D341Med (cell line): ENCODE results near the gene MAMDC2.

Source experiments
- DNase-seq: peaks from one replicate; pipeline ENCODE4 v3.0.0; 2012; ENCODE audit warnings: low spot score

MAMDC2 gene

DNA sequence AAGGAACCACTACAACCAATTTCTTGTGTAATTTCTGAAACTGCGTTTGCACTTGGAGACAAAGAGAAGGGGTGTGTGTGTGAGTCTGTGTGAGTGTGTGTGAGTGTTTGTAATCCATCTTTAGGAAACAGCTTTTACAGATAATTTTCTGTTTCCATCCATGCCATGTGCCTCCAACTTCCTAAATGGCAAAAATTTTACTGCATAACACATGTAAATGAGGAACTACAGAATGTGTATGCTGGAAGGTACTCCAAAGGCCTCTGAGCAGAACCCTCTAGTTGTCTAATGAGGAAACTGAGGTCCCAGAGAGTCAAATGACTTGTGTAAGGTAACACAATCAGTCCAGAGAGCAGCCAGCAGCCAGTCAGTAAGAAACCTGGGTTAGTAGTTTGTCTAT, 20.8 kb downstream of the MAMDC2 start:
- no peak for DNase-seq

DNA sequence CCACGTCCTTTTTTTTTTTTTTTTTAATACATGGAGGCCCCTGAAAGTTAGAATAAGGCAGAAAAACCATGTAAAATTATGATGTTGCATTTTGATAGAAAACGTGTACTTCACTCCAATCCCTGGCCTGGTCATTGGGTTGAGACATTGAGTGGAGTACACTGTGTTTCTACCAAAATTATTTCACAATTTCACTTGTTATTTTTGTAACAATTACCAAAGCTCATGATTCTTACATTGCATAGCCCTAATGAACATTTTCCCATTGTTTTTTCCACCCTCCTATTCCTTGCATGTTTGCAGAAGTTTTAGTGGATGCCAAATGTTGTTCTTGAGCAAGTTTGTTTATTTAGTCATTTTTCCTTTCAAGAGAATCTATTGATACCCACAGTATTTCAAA, 21.9 kb downstream of the MAMDC2 start:
- no peak for DNase-seq

DNA sequence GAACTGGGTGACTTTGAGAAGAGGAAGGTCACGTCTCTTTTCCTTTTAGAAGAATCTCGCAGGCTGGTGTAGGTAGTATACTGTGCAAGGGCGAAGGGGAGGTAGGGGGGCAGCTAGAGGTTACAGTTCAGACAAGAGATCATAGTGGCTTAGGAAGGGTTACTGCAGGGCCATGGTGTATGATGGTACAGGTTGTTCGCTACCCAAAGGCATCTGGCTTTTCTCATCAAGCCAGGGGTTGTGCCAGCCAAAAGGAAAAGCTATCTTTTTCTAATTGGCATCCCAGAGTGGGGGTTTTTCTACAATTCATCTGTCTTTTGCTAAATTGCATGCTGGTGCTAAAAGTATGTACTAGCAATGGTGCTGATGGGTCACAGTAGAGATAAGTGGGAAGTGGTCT, 22.8 kb downstream of the MAMDC2 start:
- DNase-seq: no peak

DNA sequence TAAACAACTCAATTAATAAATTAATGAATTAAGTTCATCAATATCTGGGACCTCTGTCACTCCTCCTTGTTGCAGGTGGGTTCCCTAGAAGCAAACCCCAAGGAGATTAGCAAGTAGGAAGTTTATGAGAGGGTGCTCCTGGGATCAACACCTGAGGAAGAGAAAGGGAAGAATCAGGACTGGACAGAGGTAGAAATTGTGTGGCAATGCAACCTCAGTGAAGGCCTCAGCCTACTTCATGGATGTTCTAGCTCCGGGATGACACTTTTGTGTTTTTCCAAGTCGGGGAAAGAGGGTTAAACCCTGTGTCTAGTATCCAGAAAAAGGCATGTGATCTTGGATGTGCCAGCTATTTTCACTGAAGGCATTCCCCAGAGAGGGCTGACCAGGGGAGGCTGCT, 23.2 kb downstream of the MAMDC2 start:
- DNase-seq: no peak

DNA sequence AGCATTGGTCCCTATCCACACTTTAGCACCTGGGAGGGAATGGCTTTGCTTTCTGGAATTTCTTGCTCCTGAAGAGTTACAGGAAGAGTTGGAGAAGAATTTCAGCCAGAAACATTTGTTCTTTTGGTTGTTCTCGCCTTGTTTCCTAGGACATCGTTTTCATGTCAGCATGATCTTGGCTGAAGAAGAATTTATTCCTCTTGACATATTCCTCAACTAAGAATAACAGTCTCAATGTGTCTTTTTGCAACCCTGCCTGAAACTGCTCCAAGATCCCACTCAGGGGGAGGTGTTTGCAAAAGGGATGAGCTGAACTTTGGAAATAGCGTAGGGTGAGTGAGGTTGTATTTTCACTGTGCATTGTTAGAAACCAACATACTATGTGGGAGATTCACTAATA, 26.1 kb downstream of the MAMDC2 start:
- no peak for DNase-seq

DNA sequence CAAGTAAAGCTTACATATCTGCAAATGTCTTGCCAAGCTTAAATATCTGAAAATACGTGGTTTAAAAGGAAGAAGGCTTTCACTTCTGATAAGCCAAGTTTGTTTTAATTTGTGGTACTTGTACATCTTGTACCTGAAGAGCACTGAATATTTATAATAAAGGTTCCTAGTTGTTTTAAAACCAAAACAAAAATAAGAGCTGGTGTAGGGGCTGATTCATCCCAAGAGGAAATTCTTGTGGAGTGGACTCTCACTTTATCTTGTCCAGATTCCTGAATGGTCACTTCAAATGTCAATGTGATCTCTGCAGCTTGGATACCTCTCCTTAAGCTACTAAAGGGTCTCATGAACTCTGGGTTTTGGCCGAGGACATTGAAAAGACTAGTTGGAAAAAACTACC, 29.5 kb downstream of the MAMDC2 start:
- DNase-seq: no peak

DNA sequence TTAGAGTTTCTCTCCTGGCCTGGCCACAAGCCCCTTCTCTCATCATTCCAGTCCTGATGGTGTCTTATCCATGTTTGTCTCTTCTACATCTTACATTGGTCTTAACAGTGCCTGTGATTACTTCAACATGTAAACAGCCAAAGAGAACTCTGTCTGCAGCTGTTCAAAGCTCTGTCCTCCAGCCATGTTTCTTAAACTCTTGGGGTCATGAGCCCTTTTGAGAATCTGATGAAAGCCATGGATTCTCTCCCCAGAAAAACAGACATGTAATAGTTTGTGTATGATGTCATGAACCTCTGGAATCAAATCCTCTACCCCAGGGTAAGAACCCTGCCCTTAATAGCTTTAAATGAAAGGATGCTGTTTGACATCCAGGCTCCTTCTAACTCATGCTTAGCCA, 30.1 kb downstream of the MAMDC2 start:
- no peak for DNase-seq

DNA sequence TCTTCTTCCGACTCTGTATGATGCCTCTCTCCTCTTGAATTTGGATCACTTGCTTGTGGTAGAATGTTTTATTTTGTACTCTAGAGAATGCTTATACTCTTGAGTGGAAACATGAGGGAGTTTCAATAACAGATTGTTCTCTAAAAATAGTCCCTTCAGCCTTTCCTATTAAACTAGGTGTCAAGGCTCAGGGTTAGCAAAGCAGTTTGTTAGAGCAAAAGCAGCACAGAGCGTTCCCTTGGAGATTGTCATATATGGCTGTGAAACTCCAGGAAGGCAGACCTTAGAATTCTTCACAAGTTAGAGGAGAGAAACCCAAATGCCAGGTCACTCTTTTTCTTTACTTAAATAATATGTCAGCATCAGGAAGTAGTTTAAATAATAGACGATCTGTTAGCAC, 33.0 kb downstream of the MAMDC2 start:
- DNase-seq: no peak

DNA sequence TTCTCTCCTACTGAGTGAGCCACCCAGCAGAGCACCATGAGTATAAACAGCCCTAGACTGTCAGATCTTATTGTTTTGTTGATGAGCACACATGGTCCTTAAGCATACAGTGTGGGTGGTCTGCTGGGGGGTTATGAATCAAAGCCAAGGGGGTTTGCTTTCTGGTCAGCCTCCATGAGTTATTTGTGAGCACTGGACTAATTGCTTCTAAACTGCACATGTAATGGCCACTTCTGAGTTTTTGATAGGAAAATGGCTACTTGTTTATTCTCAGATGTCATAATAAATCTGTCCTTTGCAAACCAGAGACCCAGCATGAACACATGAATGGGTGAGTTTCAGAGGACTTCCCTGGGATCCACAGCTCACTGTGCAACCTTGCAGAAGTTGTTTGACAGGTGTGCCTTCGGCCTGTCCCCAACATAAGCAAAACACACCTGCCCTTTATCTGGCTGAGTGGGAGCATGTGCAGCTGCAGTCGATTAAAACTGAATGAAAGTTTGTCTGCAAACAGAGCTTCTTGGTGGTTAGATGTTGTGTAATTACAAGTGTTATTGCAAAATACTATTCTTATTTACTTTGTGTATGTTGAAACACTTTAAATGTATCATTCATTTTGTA, 35.9 kb downstream of the MAMDC2 start:
- no peak for DNase-seq

DNA sequence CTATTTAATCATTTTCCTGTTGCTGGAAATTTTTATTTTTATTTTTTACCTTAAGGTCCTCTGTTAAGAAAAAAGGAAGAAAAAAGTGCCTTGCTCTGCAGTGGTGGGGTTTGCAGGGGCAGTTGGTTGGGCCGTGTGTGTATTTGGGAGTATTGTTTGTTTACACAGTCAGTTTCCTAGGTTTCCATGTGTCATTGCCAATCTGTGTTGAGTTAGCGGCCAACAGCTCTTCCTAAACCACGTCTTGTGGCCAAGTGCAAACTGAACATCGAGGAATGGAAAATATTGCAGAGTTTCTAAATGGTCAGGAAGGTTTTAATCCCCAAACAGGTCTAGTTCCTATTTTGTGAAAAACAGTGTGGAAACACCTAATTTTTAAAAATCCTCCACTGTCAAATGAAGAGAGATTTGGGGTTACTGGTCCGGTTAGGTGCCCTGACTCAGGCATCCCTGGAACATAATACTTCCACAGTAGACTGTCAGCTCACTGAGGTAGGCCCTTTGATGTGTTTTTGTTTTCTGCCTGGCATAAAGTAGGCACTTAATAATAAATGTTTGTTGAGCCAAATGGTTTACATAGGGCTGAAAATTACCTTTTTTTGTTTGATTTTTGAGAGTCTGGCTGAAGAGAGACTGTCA, 37.0 kb downstream of the MAMDC2 start:
- DNase-seq: no peak

DNA sequence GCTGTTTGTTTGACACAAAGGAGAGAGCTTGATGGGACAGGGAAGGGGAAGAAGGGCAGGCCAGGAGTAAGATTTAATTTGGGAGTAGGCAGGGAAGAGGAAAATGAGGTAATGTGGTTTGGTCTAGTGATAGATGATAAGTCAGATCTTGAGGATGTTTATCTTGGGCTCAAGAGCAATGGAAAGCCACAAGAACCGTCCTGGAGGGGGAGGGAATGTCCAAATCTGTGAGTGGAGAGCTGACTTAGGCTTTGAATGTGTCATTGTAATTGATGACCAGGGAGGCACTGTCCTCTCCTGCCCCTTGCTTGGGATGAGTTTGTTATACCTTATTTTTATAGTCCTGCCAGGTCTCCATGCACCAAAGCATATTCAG, 37.5 kb downstream of the MAMDC2 start:
- DNase-seq: no peak

DNA sequence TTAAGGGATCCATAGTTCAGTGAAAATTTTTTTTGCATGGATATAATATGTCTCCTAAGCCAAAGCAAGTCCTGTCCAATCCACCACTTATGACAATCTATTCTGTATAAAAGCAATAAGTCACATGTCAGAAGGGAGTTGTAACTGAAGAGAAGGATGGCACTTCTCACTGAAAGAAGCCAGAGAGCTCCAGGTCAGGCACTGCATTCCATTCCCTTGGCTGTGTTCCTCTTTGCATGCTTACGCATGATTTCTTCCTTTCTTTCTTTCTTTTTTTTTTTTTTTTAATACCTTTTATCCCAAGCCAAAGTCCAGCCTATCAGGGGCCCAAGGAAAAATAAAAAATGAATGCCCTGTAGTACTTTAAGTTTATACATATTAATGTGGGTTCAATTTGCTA, 39.8 kb downstream of the MAMDC2 start:
- no peak for DNase-seq

DNA sequence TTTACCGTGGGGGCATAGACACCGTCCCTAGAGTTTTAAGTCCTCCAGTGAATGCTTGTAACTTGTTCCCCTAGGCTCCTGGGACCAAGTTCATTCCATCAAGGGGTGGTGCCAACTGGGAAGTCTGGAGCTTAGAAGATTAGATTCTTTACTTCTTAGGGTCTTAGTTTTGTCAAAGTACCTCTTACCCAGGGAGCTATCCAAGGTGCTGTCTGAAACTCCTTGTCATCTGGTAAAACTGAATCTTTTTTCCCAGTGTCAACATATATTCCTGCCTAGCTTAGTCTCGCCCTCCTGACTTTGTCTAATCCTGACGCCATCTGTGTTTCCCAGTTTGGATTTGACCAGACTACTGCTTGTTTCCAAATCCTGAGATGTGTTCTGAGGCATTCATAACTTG, 41.6 kb downstream of the MAMDC2 start:
- DNase-seq: peak; percentile 70

DNA sequence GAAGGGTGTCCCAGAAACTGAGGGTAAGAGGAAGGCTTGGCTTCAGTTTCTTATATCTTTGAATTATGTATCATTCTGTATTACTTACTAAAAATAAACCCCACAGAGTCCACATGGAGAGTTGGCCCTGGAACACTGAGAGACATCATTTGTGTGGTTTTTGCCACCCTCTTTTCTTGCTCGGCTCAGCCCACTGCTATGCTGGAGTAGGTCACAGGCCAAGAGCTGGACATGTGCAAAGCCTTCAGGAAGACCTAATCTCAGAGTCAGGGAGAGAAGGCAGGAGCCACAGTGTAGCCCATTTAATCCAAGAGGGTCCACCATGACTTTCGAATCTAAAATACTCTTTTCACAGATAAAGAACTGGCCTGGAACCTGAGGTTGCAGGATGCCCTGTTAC, 47.5 kb downstream of the MAMDC2 start:
- DNase-seq: no peak

DNA sequence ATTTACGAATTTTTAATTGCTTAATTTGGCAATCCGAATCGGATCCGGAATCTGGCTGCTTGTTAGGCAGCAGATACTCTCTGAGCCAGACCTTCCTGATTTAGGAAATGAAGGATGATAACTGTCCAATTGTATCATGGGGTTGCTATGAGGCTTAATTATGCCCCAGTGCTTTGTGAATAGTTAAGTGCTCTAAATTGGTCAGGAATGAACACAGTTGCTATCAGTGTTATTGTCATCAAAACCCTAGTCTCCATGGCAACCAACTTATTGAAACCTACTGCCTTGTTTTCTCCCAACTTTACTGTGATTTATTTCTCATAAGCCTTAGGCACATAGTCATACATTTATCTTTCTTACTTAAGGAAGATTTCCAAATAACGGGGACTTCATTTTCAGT, 47.9 kb downstream of the MAMDC2 start:
- no peak for DNase-seq

DNA sequence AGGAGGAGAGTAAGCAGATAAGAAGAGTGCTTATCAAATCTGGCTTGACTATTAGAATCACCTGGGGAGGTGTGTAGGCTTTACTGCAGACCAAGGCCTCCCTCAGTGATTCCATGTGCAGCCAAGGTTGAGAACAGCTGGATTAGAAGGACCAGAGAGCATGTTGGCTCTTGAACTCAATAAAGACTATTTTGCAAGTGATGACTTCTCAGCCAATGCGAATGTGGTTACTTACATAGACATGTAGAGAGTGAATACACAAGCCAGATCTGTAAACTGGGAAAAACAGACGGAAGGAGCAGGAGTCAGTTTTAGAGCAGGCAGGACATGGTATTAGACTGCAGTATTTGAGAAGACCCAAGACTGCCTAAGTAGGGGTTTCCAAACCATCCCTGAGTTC, 48.5 kb downstream of the MAMDC2 start:
- DNase-seq: no peak

DNA sequence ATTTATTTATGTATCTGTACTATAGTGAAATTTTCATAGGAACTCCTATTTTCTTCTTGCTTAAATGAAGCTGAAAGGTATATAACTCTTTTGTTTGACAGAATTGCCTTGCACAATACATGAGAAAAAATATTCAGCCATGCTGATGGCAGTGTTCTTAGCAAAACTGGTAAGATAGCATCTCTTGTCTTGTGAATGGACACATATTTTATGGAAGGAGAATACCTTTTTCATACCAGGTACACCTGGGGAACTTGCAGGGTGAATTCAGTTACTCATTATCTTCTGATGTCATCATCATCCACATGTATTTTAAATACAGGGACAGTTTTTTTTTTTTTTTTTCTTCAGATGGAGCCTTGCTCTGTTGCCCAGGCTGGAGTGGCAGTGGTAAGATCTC, 49.4 kb downstream of the MAMDC2 start:
- no peak for DNase-seq

DNA sequence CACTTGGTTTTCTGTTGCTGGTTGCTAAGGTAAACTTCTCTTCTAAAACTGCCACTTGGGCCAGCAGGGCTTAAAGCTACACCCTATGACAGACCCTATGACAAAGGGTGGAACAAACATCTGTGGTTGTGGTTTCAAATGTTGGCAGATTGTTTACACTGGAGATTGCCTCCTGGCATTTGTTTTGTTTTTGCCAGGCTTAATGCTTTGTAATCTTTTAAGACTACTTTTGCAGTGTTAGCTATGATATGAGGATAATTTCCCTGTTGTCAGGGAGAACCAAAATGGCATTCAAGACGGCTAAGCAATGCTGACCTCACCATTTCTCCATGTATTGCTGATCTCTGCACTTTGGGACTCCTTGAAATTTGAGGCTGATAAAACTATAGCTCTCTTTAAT, 50.3 kb downstream of the MAMDC2 start:
- DNase-seq: peak; percentile 66

DNA sequence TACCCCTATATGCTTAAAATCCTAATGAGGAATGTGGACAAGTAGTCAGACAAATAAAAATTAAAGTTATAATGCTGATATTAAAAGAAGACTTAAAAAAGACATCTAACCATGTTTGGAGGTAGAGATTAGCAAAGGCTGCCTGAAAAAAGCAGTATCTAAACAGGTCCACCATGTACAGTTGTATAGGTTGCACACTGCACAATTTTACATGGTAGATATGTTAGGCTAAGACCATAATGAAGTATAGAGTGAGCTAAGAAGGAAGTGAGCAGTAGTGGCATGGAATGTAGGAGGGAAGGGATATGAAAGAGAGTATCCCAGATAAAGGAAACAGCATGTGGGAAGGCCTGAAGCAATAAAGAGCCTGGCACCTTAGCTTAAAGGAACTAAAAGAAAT, 51.1 kb downstream of the MAMDC2 start:
- DNase-seq: no peak

DNA sequence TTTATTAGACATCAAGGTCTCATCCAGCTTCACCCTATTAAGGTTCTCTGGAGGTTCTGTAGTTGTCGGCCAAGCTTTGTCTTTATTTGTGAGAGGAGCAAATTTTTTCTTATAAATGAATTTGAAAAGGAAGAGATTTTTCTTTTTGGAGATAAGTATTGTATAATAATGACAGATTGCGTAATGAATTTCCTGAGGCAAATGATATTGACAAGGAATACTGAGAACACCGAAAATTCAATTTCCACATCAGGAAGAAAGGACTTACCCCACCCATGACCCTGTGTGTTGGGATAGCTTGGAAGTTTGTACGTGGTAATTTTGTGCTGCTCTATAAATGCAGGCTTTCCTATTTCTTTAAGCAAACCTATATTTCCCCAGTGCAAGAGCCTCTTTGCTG, 53.5 kb downstream of the MAMDC2 start:
- no peak for DNase-seq

DNA sequence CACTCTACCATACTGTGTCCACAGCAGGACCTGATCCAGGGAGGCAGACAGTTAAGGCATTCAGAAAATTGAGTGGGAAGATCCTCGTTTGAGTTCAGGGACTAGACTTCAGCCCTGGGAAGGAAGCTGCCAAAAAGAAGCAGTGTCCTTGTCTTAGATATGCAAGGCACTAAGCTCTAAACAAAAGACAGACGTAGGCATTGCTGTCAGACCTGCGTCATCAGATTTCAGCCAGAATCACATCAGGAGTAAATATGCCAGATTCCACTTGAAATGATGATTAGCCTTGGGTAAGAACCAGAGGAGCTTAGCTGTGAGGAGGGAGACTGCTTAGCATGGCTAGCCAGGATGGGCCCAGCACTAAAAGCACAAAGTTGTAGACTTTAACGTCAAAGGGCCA, 56.7 kb downstream of the MAMDC2 start:
- DNase-seq: no peak

DNA sequence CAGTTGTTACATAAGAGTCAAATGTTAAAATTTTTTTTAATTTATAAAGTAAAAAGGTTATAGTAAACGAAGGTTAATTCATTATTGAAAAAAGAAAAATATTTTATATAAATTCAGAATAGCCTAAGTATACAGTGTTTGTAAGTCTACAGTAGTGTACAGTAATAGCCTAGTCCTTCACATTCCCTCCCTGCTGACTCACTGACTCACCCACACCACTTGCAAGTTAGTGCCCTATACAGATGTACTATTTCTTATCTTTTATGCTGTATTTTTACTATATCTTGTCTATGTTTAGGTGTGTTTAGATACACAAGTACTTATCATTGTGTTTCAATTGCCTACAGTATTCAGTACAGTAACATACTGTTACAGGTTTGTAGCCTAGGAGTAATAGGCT, 57.6 kb downstream of the MAMDC2 start:
- DNase-seq: no peak

DNA sequence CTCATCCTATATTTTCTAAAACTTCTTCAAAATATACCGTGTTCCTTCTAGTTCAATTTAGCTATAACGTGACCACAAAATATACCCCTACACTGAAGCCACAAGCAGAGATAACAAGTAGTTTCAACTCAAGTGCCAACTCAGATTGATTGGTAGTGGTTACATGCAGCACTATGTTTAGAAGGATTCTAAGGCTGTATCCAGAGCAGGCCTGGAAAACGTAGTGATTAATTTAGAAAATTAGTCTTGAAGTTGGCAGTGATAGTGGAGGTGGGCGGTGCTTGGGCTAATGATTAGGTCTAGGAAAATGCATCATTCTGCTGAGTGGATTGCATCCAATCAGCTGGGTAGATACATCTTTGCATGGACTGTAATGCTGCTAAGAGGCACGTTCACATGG, 61.5 kb downstream of the MAMDC2 start:
- DNase-seq: peak; percentile 53

DNA sequence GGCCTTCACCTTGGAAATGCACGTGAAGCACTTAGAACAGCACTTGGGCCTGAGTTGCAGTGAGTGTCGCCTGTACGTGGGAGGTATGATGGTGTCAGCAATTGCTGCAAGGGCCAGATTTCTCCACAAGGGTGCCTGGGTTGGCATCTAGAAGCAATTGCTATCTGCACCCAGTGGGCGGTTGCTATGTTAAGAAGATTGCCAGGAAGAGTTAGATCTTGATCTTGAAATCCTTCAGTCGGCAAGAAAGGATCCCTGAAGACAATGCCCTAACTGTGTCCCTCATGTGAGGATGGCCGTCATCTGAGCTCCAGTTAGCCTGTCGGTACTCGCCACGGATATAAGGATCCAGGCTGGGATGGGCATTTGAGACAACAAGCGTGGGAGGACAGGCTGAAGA, 62.9 kb downstream of the MAMDC2 start:
- DNase-seq: no peak

DNA sequence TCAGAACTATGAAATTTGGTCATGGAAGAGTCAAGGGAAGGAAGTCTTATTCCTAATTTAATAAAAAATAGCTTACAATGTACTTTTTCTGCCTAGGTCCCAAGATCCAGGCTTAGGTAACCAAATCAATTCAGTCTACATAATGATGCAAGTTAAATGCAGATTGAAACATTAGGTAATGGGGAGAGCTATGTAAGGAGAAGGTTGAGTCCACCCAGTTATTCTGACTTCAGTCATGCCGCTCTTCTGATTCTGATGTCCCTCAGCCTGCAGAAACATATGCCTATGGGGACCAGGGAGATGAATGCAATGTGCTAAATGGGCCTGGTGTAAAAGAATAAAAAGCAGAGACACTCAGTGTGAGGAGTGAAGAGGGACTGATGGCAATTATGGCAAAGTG, 63.9 kb downstream of the MAMDC2 start:
- DNase-seq: no peak
